ENCODE measurements around the gene HES4. TPM values are rescaled to one million over a fixed set of nuclear protein-coding genes. Genes with fewer than 3 reads are reported as not detected.

The HES4 gene
- total RNA-seq, 1 experiment from 2014 or later, result 233 TPM

GRCh38 chr1:964691-965525 is 35.0 kb downstream of the HES4 start:
- no peaks in the 10 kb centered on the region for H3K27me3 ChIP-seq (ENCODE audit: low read length)
- no peak overlapping the region for H3K4me2 ChIP-seq (ENCODE audit: low read length)
- peaks cover 29% of the 10 kb centered on the region for H3K4me1 ChIP-seq (ENCODE audit: insufficient read depth, low read length)
- 0 out of 2 replicates have a peak overlapping the region, but pooled peaks have one; percentile 99 for H3K27ac ChIP-seq (ENCODE audit: low read length)
- no peaks in the 10 kb centered on the region for H3K36me3 ChIP-seq (ENCODE audit: low read depth, low read length)
- H2AFZ ChIP-seq (ENCODE audit: low read length), result no peak overlapping the region
- H4K20me1 ChIP-seq (ENCODE audit: low read length), result no peaks in the 10 kb centered on the region
- no TSS peak for BruUV-seq (replicated peaks)
- no peak overlapping the region for H3K4me3 ChIP-seq (ENCODE audit: low read length)
- CTCF ChIA-PET, result no interaction called here
- H3K9ac ChIP-seq (ENCODE audit: low read length), result no peak overlapping the region
- no peak for TF ChIP-seq EZH2 (IDR thresholded peaks at IDR 0.05; ENCODE audit: low read length, unreplicated experiment)
- no peak for TF ChIP-seq EZH2phosphoT487 (IDR thresholded peaks at IDR 0.05; ENCODE audit: borderline replicate concordance, low read length)
- no peak for TF ChIP-seq CTCF (conservative IDR thresholded peaks at IDR 0.05; ENCODE audit: low read depth, low read length)
- peaks cover 15% of the 10 kb centered on the region for H3K79me2 ChIP-seq (ENCODE audit: low read length)
- intact Hi-C loops (cut with micrococcal nuclease), result no loop called here
- ATAC-seq (no peak), DNase-seq (no peak)
- H3K9me2 ChIP-seq (replicated peaks; ENCODE audit: low read length), result no peaks in the 10 kb centered on the region
- no peaks in the 10 kb centered on the region for H3F3A ChIP-seq (ENCODE audit: low read length, unreplicated experiment)
- H3K9me3 ChIP-seq (ENCODE audit: low read length), result no peaks in the 10 kb centered on the region
- POLR2A ChIA-PET (ENCODE audit: unreplicated experiment), result no interaction called here

GRCh38 chr1:963746-964525 is 36.0 kb downstream of the HES4 start:
- Histone ChIP-seq H3K9me2 (replicated peaks; ENCODE audit: low read length) (no peaks in the 10 kb centered on the region), H3K4me2 (ENCODE audit: low read length) (no peak overlapping the region), H3F3A (ENCODE audit: low read length, unreplicated experiment) (no peaks in the 10 kb centered on the region), H3K36me3 (ENCODE audit: low read depth, low read length) (no peaks in the 10 kb centered on the region), H3K27ac (ENCODE audit: low read length) (no peak overlapping the region), H3K4me3 (ENCODE audit: low read length) (no peak overlapping the region), H4K20me1 (ENCODE audit: low read length) (no peaks in the 10 kb centered on the region), H3K9me3 (ENCODE audit: low read length) (no peaks in the 10 kb centered on the region), H3K4me1 (ENCODE audit: insufficient read depth, low read length) (peaks cover 29% of the 10 kb centered on the region), H3K79me2 (ENCODE audit: low read length) (peaks cover 16% of the 10 kb centered on the region), H2AFZ (ENCODE audit: low read length) (no peak overlapping the region), H3K27me3 (ENCODE audit: low read length) (no peaks in the 10 kb centered on the region), H3K9ac (ENCODE audit: low read length) (no peak overlapping the region)
- ATAC-seq (no peak), DNase-seq (no peak)
- ChIA-PET POLR2A (ENCODE audit: unreplicated experiment) (no interaction called here), CTCF (no interaction called here)
- BruUV-seq (replicated peaks), result no TSS peak
- intact Hi-C loops (cut with micrococcal nuclease), result no loop called here
- TF ChIP-seq EZH2phosphoT487 (IDR thresholded peaks at IDR 0.05; ENCODE audit: borderline replicate concordance, low read length), result no peak
- no peak for TF ChIP-seq CTCF (conservative IDR thresholded peaks at IDR 0.05; ENCODE audit: low read depth, low read length)
- TF ChIP-seq EZH2 (IDR thresholded peaks at IDR 0.05; ENCODE audit: low read length, unreplicated experiment), result no peak

DNA sequence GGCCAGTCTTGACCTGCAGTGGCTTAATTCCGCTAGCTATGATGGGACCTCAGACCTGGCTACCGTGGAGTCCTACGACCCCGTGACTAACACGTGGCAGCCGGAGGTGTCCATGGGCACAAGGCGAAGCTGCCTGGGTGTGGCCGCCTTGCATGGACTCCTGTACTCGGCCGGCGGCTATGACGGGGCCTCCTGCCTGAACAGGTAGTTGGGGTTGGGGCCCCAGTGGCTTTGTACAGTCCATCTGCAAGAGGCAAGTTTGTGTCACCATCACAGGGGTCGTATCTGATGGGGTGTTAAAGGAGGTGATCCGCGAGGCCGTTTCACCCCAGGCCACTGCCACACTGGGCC is 36.6 kb downstream of the HES4 start:
- CTCF ChIA-PET, result no interaction called here
- Histone ChIP-seq H3K9me2 (replicated peaks; ENCODE audit: low read length) (no peaks in the 10 kb centered on the region), H2AFZ (ENCODE audit: low read length) (no peak overlapping the region), H3K27me3 (ENCODE audit: low read length) (no peaks in the 10 kb centered on the region), H3K9ac (ENCODE audit: low read length) (no peak overlapping the region), H3K27ac (ENCODE audit: low read length) (no peak overlapping the region), H4K20me1 (ENCODE audit: low read length) (no peaks in the 10 kb centered on the region), H3F3A (ENCODE audit: low read length, unreplicated experiment) (no peaks in the 10 kb centered on the region), H3K9me3 (ENCODE audit: low read length) (no peaks in the 10 kb centered on the region), H3K4me2 (ENCODE audit: low read length) (no peak overlapping the region), H3K4me3 (ENCODE audit: low read length) (no peak overlapping the region), H3K36me3 (ENCODE audit: low read depth, low read length) (no peaks in the 10 kb centered on the region), H3K4me1 (ENCODE audit: insufficient read depth, low read length) (peaks cover 27% of the 10 kb centered on the region), H3K79me2 (ENCODE audit: low read length) (peaks cover 22% of the 10 kb centered on the region)
- POLR2A ChIA-PET (ENCODE audit: unreplicated experiment), result no interaction called here
- DNase-seq, result no peak
- BruUV-seq (replicated peaks), result no TSS peak
- TF ChIP-seq CTCF (conservative IDR thresholded peaks at IDR 0.05; ENCODE audit: low read depth, low read length) (no peak), EZH2 (IDR thresholded peaks at IDR 0.05; ENCODE audit: low read length, unreplicated experiment) (no peak), EZH2phosphoT487 (IDR thresholded peaks at IDR 0.05; ENCODE audit: borderline replicate concordance, low read length) (no peak)
- no peak for ATAC-seq
- intact Hi-C loops (cut with micrococcal nuclease), result no loop called here
